ENCODE data around the gene CANT1.
"Not testable (repeated sequence)": the region's sequence is repeated elsewhere in the genome, so short reads cannot be mapped to it uniquely, and the experiment has no call there.

Gene CANT1

DNA sequence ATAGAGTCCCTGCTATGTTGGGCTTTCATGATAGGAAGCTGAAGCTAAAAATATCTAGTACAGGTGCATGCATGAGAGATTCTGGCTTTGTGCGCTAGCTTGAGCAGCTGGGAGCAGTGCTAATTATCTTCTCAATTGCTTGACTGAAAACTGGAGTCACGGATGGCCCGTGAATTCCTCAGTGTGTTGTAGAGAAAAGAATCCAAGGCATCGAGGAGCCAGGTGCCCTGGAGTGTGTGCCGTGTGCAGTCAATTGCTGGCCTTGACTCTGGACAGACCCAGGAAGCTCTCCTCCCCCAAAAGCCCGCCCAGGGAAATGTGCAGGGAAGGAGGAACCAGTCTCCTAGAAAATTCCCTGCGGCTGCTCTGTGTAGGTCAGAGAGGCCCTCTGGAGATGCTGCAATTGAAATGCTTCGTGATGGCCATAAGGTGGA lies 44.1 kb downstream of the CANT1 start:
- H3K4me3 Mint-ChIP-seq: no peak overlapping the region
- H3K9me3 Mint-ChIP-seq: no peaks in the 10 kb centered on the region
- TF ChIP-seq, protein P1, sequence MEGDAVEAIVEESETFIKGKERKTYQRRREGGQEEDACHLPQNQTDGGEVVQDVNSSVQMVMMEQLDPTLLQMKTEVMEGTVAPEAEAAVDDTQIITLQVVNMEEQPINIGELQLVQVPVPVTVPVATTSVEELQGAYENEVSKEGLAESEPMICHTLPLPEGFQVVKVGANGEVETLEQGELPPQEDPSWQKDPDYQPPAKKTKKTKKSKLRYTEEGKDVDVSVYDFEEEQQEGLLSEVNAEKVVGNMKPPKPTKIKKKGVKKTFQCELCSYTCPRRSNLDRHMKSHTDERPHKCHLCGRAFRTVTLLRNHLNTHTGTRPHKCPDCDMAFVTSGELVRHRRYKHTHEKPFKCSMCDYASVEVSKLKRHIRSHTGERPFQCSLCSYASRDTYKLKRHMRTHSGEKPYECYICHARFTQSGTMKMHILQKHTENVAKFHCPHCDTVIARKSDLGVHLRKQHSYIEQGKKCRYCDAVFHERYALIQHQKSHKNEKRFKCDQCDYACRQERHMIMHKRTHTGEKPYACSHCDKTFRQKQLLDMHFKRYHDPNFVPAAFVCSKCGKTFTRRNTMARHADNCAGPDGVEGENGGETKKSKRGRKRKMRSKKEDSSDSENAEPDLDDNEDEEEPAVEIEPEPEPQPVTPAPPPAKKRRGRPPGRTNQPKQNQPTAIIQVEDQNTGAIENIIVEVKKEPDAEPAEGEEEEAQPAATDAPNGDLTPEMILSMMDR (IDR thresholded peaks at IDR 0.05; ENCODE audit: unreplicated experiment in 3 of 3): no peak
- peaks cover 15% of the 10 kb centered on the region for H3K27me3 Mint-ChIP-seq (ENCODE audit: low read depth)
- H3K36me3 Mint-ChIP-seq (ENCODE audit: low read depth): no peaks in the 10 kb centered on the region
- H3K27ac Mint-ChIP-seq: peak overlapping the region in 1 of 3 experiments; percentile 29
- H3K4me1 Mint-ChIP-seq: peaks cover 9% of the 10 kb centered on the region

DNA sequence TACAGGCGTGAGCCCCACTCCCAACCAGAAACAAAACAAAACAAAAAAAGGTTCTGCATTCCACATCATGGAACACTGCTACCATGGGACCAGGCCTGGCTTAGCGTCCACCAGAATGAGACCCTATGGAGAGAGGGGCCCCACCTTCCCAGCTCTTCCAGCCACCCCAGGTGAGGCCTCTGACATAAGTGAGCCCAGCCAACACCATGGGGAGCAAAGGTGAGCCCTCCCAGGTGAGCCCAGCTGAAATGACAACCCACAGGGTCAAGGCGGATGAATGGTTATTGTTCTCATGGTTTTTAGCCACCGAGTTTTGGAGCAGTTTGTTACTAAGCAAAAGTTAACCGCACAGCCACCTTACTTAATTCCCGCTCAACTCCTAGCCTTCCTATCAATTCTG lies 46.2 kb downstream of the CANT1 start:
- H3K36me3 Mint-ChIP-seq (ENCODE audit: low read depth): no peaks in the 10 kb centered on the region
- H3K4me3 Mint-ChIP-seq: no peak overlapping the region

GRCh38 chr17:78962984-78963348 lies 46.6 kb downstream of the CANT1 start:
- not testable (repeated sequence) for H3K36me3 Mint-ChIP-seq (ENCODE audit: low read depth); H3K4me1 Mint-ChIP-seq; H3K27ac Mint-ChIP-seq; H3K9me3 Mint-ChIP-seq; H3K4me3 Mint-ChIP-seq
- H3K27me3 Mint-ChIP-seq (ENCODE audit: low read depth): peaks cover 12% of the 10 kb centered on the region

More for the DNA sequence above, 46.2 kb downstream of the CANT1 start:
- Mint-ChIP-seq H3K27ac (no peak overlapping the region), H3K4me1 (peaks cover 9% of the 10 kb centered on the region), H3K27me3 (ENCODE audit: low read depth) (peaks cover 12% of the 10 kb centered on the region), H3K9me3 (no peaks in the 10 kb centered on the region)
- TF ChIP-seq, protein P1 (IDR thresholded peaks at IDR 0.05; ENCODE audit: unreplicated experiment in 3 of 3): no peak

DNA sequence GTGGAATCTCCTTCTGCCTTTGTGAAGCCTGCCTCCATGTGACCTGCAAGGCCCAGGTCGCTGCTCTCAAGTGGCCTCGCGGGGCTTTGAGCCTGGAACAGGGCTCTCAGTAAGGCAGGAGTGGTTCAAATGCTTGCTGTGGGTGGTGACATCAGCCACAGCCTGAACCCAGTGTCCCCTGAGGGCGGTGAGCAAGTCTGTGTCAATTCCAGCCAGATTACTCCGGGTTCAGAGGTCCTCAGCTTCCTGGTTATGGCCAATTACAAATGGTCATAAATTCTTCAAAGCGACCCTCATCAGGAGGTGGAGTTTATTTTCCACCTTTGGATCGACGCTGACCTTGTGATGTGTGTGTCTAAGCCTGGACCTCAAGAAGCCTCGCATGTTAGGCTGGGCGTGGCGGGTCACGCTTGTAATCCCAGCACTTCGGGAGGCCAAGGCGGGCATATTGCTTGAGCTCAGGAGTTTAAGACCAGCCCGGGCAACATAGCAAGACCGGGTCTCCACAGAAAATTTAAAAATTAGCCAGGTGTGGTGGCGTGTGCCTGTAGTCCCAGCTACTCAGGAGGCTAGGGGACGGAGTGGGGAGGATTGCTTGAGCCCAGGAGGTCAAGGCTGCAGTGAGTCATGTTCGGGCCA lies 47.1 kb downstream of the CANT1 start:
- Mint-ChIP-seq H3K4me3 (no peak overlapping the region), H3K4me1 (peaks cover 9% of the 10 kb centered on the region), H3K9me3 (no peaks in the 10 kb centered on the region), H3K27me3 (ENCODE audit: low read depth) (peaks cover 12% of the 10 kb centered on the region), H3K27ac (no peak overlapping the region), H3K36me3 (ENCODE audit: low read depth) (no peaks in the 10 kb centered on the region)
- TF ChIP-seq, protein P1 (IDR thresholded peaks at IDR 0.05; ENCODE audit: unreplicated experiment in 3 of 3): no peak

DNA sequence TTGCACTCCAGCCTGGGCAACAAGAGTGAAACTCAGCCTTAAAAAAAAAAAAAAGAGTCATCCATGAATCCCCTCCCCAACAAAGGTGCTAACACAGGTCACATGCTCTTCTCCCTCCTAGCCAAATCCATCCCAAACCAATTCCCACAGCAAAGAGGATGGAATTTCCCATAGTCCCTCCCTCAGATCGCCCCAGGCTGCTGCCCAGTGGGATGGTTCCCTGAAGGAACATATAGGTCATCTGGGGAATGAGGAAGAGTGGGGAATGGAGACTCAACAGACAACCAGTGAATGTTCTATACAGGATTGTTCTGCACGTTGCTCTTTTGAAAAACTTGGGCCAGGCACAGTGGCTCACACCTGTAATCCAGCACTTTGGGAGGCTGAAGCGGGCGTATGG lies 48.0 kb downstream of the CANT1 start:
- Mint-ChIP-seq H3K4me3 (no peak overlapping the region), H3K9me3 (no peaks in the 10 kb centered on the region), H3K27ac (peak overlapping the region in 1 of 3 experiments; percentile 15), H3K36me3 (ENCODE audit: low read depth) (no peaks in the 10 kb centered on the region), H3K4me1 (peaks cover 15% of the 10 kb centered on the region), H3K27me3 (ENCODE audit: low read depth) (peaks cover 12% of the 10 kb centered on the region)
- TF ChIP-seq, protein P1 (IDR thresholded peaks at IDR 0.05; ENCODE audit: unreplicated experiment in 3 of 3): no peak

DNA sequence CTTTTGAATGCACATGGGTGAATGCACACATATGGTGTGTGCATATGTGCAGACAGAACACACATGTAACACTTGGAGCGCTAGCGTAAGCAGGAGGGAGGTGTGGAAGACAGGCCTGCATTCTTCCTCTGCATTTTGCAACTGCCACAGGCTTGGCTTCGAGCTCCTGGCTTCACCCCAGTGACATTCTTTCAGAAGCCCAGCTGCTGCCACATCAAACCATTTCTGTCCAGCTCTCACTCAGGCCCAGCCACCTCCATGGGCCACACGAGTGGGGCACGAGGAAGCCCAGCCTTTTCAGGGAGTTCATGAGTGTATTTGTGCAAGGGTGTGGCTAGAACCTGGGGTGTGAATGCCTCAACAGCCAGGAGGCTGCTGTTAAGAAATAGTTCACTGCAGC lies 48.6 kb downstream of the CANT1 start:
- TF ChIP-seq, protein P1 (IDR thresholded peaks at IDR 0.05; ENCODE audit: unreplicated experiment in 3 of 3): no peak
- Mint-ChIP-seq H3K36me3 (ENCODE audit: low read depth) (no peaks in the 10 kb centered on the region), H3K27me3 (ENCODE audit: low read depth) (peaks cover 12% of the 10 kb centered on the region), H3K9me3 (no peaks in the 10 kb centered on the region), H3K27ac (peak overlapping the region in 1 of 3 experiments; percentile 22), H3K4me1 (peaks cover 15% of the 10 kb centered on the region), H3K4me3 (no peak overlapping the region)
